GM18511 (cell line): Measurements from ENCODE around the gene SLC35F4.
"Not testable (repeated sequence)": the region's sequence is repeated elsewhere in the genome, so short reads cannot be mapped to it uniquely, and the experiment has no call there.

Source experiments
- ATAC-seq: cut with Tn5 transposase; IDR thresholded peaks from one replicate; pipeline ENCODE4 v1.9.1; 2021; ENCODE audit warnings: mild to moderate bottlenecking, moderate library complexity; ENCODE audit not compliant: unreplicated experiment

SLC35F4 gene

GRCh38 chr14:57811998-57812546, 53.8 kb downstream of the SLC35F4 start:
- no peak for ATAC-seq

GRCh38 chr14:57809808-57810207, 56.1 kb downstream of the SLC35F4 start:
- no peak for ATAC-seq

GRCh38 chr14:57797160-57797559, 68.7 kb downstream of the SLC35F4 start:
- ATAC-seq: no peak

GRCh38 chr14:57796556-57796955, 69.3 kb downstream of the SLC35F4 start:
- ATAC-seq: no peak

- ATAC-seq: no peak
Observed at GRCh38 chr14:57785058-57785457, 80.8 kb downstream of the SLC35F4 start.

- ATAC-seq: no peak
Observed at GRCh38 chr14:57771801-57772200, 94.1 kb downstream of the SLC35F4 start.

- ATAC-seq: no peak
Observed at GRCh38 chr14:57769863-57770523, 95.9 kb downstream of the SLC35F4 start.

GRCh38 chr14:57761800-57762199, 104.1 kb downstream of the SLC35F4 start:
- no peak for ATAC-seq

- ATAC-seq: no peak
Observed at GRCh38 chr14:57760896-57761295, 105.0 kb downstream of the SLC35F4 start.

GRCh38 chr14:57755018-57755521, 110.8 kb downstream of the SLC35F4 start:
- ATAC-seq: no peak

- no peak for ATAC-seq
Observed at GRCh38 chr14:57754527-57754926, 111.4 kb downstream of the SLC35F4 start.

- ATAC-seq: no peak
Observed at GRCh38 chr14:57753821-57754220, 112.1 kb downstream of the SLC35F4 start.

- not testable (repeated sequence) for ATAC-seq
Observed at GRCh38 chr14:57752142-57752695, 113.7 kb downstream of the SLC35F4 start.

- no peak for ATAC-seq
Observed at GRCh38 chr14:57751400-57751799, 114.5 kb downstream of the SLC35F4 start.

GRCh38 chr14:57749267-57749666, 116.6 kb downstream of the SLC35F4 start:
- ATAC-seq: no peak

- no peak for ATAC-seq
Observed at GRCh38 chr14:57748279-57748678, 117.6 kb downstream of the SLC35F4 start.

GRCh38 chr14:57747036-57747435, 118.9 kb downstream of the SLC35F4 start:
- ATAC-seq: no peak

- ATAC-seq: no peak
Observed at GRCh38 chr14:57746563-57746962, 119.3 kb downstream of the SLC35F4 start.

GRCh38 chr14:57739516-57739915, 126.4 kb downstream of the SLC35F4 start:
- ATAC-seq: no peak

GRCh38 chr14:57737598-57737997, 128.3 kb downstream of the SLC35F4 start:
- no peak for ATAC-seq

GRCh38 chr14:57736391-57736790, 129.5 kb downstream of the SLC35F4 start:
- no peak for ATAC-seq

GRCh38 chr14:57735276-57735675, 130.6 kb downstream of the SLC35F4 start:
- no peak for ATAC-seq
